OCI-LY7 (cell line): ENCODE results near the gene NUDT17. TPM values are rescaled to one million over a fixed set of nuclear protein-coding genes. Genes with fewer than 3 reads are reported as not detected.

Experiments used
- microRNA-seq: library from miRNA; unstranded; fragments of <30 nt; microRNA quantifications from one replicate; pipeline ENCODE4 v1.2.0, GENCODE V29; 2022; ENCODE audit warnings: borderline replicate concordance
- small RNA-seq: library from RNA; depleted of rRNA; stranded (forward); fragments of <200 nt; gene quantifications from one replicate; pipeline ENCODE3, GENCODE V24; 2014
- total RNA-seq, 2 experiments: library from RNA; depleted of rRNA in 1 of 2; stranded (reverse); fragments of >200 nt in 1 of 2; shearing (Covaris generic) in 1 of 2; gene quantifications; 2 replicates each; pipeline ENCODE4 v1.2.3, GENCODE V29; 2014 to 2022

The NUDT17 gene
- total RNA-seq, 2 experiments from 2014 or later, result 16.9 to 39.3 TPM

Small RNA genes lying within 50 kb of the gene (microRNA-seq; reads per million reads assigned to microRNA genes)
- gene MIR6736, result not detected

Small RNA genes lying within 50 kb of the gene (small RNA-seq; reads per million reads assigned to genes)
- not detected for gene MIR6736

Other genes starting within 250 kb of the NUDT17 start
- gene GPR89A, start 237.6 kb upstream of the NUDT17 start, total RNA-seq (2014; rRNA removed; shearing (Covaris generic)), result 31.7 and 39.7 TPM in 2 replicates
- 36.4 and 37.0 TPM in 2 replicates for gene GPR89A, start 237.6 kb upstream of the NUDT17 start, total RNA-seq (2022)
- 0.80 TPM in 1 of 2 replicates, not detected in the other for gene PDZK1, start 138.3 kb upstream of the NUDT17 start, total RNA-seq (2014; rRNA removed; shearing (Covaris generic))
- gene PDZK1, start 138.3 kb upstream of the NUDT17 start, total RNA-seq (2022), result 0.23 TPM in 1 of 2 replicates, not detected in the other
- gene CD160, start 126.1 kb upstream of the NUDT17 start, total RNA-seq (2014; rRNA removed; shearing (Covaris generic)), result 0.23 TPM in 1 of 2 replicates, not detected in the other
- gene CD160, start 126.1 kb upstream of the NUDT17 start, total RNA-seq (2022), result not detected in 2 replicates
- 14.7 and 14.8 TPM in 2 replicates for gene RNF115, start 21.5 kb upstream of the NUDT17 start, total RNA-seq (2014; rRNA removed; shearing (Covaris generic))
- gene RNF115, start 21.5 kb upstream of the NUDT17 start, total RNA-seq (2022), result 23.9 and 24.0 TPM in 2 replicates
- gene POLR3C, start 21.4 kb upstream of the NUDT17 start, total RNA-seq (2014; rRNA removed; shearing (Covaris generic)), result 48.9 and 57.1 TPM in 2 replicates
- 78.8 and 80.0 TPM in 2 replicates for gene POLR3C, start 21.4 kb upstream of the NUDT17 start, total RNA-seq (2022)
- 7.8 and 9.4 TPM in 2 replicates for gene PIAS3, start 13.5 kb downstream of the NUDT17 start, total RNA-seq (2014; rRNA removed; shearing (Covaris generic))
- gene PIAS3, start 13.5 kb downstream of the NUDT17 start, total RNA-seq (2022), result 28.1 and 32.8 TPM in 2 replicates
- gene ANKRD35, start 40.2 kb downstream of the NUDT17 start, total RNA-seq (2014; rRNA removed; shearing (Covaris generic)), result not detected in 2 replicates
- not detected in 2 replicates for gene ANKRD35, start 40.2 kb downstream of the NUDT17 start, total RNA-seq (2022)
- 0.82 and 1.5 TPM in 2 replicates for gene ITGA10, start 64.4 kb downstream of the NUDT17 start, total RNA-seq (2014; rRNA removed; shearing (Covaris generic))
- gene ITGA10, start 64.4 kb downstream of the NUDT17 start, total RNA-seq (2022), result 0.87 and 1.5 TPM in 2 replicates
- 18.2 and 19.5 TPM in 2 replicates for gene PEX11B, start 73.1 kb downstream of the NUDT17 start, total RNA-seq (2014; rRNA removed; shearing (Covaris generic))
- 29.8 and 32.9 TPM in 2 replicates for gene PEX11B, start 73.1 kb downstream of the NUDT17 start, total RNA-seq (2022)
- gene RBM8A, start 81.9 kb downstream of the NUDT17 start, total RNA-seq (2014; rRNA removed; shearing (Covaris generic)), result 135 and 239 TPM in 2 replicates
- gene RBM8A, start 81.9 kb downstream of the NUDT17 start, total RNA-seq (2022), result 177 and 200 TPM in 2 replicates
- 10.2 and 11.6 TPM in 2 replicates for gene LIX1L, start 112.4 kb downstream of the NUDT17 start, total RNA-seq (2014; rRNA removed; shearing (Covaris generic))
- 26.3 and 31.8 TPM in 2 replicates for gene LIX1L, start 112.4 kb downstream of the NUDT17 start, total RNA-seq (2022)
- 0.62 and 1.9 TPM in 2 replicates for gene ANKRD34A, start 118.9 kb downstream of the NUDT17 start, total RNA-seq (2014; rRNA removed; shearing (Covaris generic))
- 4.5 and 4.8 TPM in 2 replicates for gene ANKRD34A, start 118.9 kb downstream of the NUDT17 start, total RNA-seq (2022)
- gene POLR3GL, start 119.1 kb downstream of the NUDT17 start, total RNA-seq (2014; rRNA removed; shearing (Covaris generic)), result 19.8 and 29.8 TPM in 2 replicates
- gene POLR3GL, start 119.1 kb downstream of the NUDT17 start, total RNA-seq (2022), result 27.3 and 30.7 TPM in 2 replicates
- gene TXNIP, start 150.9 kb downstream of the NUDT17 start, total RNA-seq (2014; rRNA removed; shearing (Covaris generic)), result 99.9 and 144 TPM in 2 replicates
- gene TXNIP, start 150.9 kb downstream of the NUDT17 start, total RNA-seq (2022), result 50.3 and 76.8 TPM in 2 replicates
- not detected in 2 replicates for gene HJV, start 176.1 kb downstream of the NUDT17 start, total RNA-seq (2014; rRNA removed; shearing (Covaris generic))
- not detected in 2 replicates for gene HJV, start 176.1 kb downstream of the NUDT17 start, total RNA-seq (2022)